H9 (cell line): ENCODE results near the gene CTIF. TPM values are rescaled to one million over a fixed set of nuclear protein-coding genes. Genes with fewer than 3 reads are reported as not detected.

Source experiments
- DNase-seq: peaks from one replicate; pipeline ENCODE4 v3.0.0-alpha.2; 2017
- H2AFZ ChIP-seq: one replicate; pipeline ENCODE4 v1.6.1; 2013; ENCODE audit warnings: mild to moderate bottlenecking, low read length, control low read depth, moderate library complexity
- H2AK5ac ChIP-seq: 2 replicates; pipeline ENCODE4 v1.6.1; 2013; ENCODE audit warnings: low read length, control low read depth, mixed read lengths; ENCODE audit not compliant: insufficient read length
- H2BK120ac ChIP-seq: one replicate; pipeline ENCODE4 v1.6.1; 2013; ENCODE audit warnings: low read depth, mild to moderate bottlenecking, low read length, control low read depth, inconsistent platforms; ENCODE audit not compliant: poor library complexity, severe bottlenecking
- H2BK12ac ChIP-seq: 2 replicates; pipeline ENCODE4 v1.6.1; 2013; ENCODE audit warnings: low read length, control low read depth, mixed read lengths, low read depth; ENCODE audit not compliant: insufficient read length
- H2BK15ac ChIP-seq: 2 replicates; pipeline ENCODE4 v1.6.1; 2013; ENCODE audit warnings: low read depth, low read length, control low read depth
- H2BK20ac ChIP-seq: one replicate; pipeline ENCODE4 v1.6.1; 2013; ENCODE audit warnings: low read depth, mild to moderate bottlenecking, low read length, control low read depth, inconsistent platforms; ENCODE audit not compliant: poor library complexity, severe bottlenecking
- H2BK5ac ChIP-seq: 2 replicates; pipeline ENCODE4 v1.6.1; 2013; ENCODE audit warnings: low read length, control low read depth, mixed read lengths; ENCODE audit not compliant: insufficient read length
- H3K14ac ChIP-seq: 2 replicates; pipeline ENCODE4 v1.6.1; 2013; ENCODE audit warnings: low read length, control low read depth; ENCODE audit not compliant: insufficient read depth
- H3K18ac ChIP-seq: 2 replicates; pipeline ENCODE4 v1.6.1; 2013; ENCODE audit warnings: low read depth, mild to moderate bottlenecking, mixed read lengths, low read length, control low read depth; ENCODE audit not compliant: insufficient read length
- H3K23ac ChIP-seq: 2 replicates; pipeline ENCODE4 v1.6.1; 2013; ENCODE audit warnings: low read length, control low read depth, mixed read lengths, low read depth; ENCODE audit not compliant: insufficient read length
- H3K23me2 ChIP-seq: 2 replicates; pipeline ENCODE4 v1.6.1; 2013; ENCODE audit warnings: low read depth, mild to moderate bottlenecking, mixed read lengths, low read length, control low read depth; ENCODE audit not compliant: insufficient read length, poor library complexity, severe bottlenecking
- H3K27ac ChIP-seq: 2 replicates; pipeline ENCODE4 v1.5.1; 2013; ENCODE audit warnings: low read length, control low read depth, mixed read lengths, low read depth; ENCODE audit not compliant: insufficient read length
- H3K27me3 ChIP-seq: 2 replicates; pipeline ENCODE4 v1.6.1; 2013; ENCODE audit warnings: low read length, control low read depth, inconsistent platforms; ENCODE audit not compliant: insufficient read depth
- H3K4ac ChIP-seq: 2 replicates; pipeline ENCODE4 v1.6.1; 2013; ENCODE audit warnings: low read depth, mild to moderate bottlenecking, control low read depth, inconsistent platforms, low read length, moderate library complexity
- H3K4me1 ChIP-seq: 2 replicates; pipeline ENCODE4 v1.6.1; 2013; ENCODE audit warnings: low read length, control low read depth, inconsistent platforms; ENCODE audit not compliant: insufficient read depth
- H3K4me2 ChIP-seq: 2 replicates; pipeline ENCODE4 v1.6.1; 2013; ENCODE audit warnings: low read length, control low read depth, mixed read lengths; ENCODE audit not compliant: insufficient read length, insufficient read depth
- H3K56ac ChIP-seq: 2 replicates; pipeline ENCODE4 v1.6.1; 2013; ENCODE audit warnings: low read depth, mild to moderate bottlenecking, mixed read lengths, low read length, control low read depth; ENCODE audit not compliant: insufficient read length
- H3K79me1 ChIP-seq: 2 replicates; pipeline ENCODE4 v1.6.1; 2013; ENCODE audit warnings: low read depth, mild to moderate bottlenecking, moderate library complexity, low read length, control low read depth, inconsistent platforms; ENCODE audit not compliant: insufficient read depth, poor library complexity, severe bottlenecking
- H3K79me2 ChIP-seq: 2 replicates; pipeline ENCODE4 v1.6.1; 2013; ENCODE audit warnings: low read length, control low read depth, inconsistent platforms; ENCODE audit not compliant: insufficient read depth
- H3K9ac ChIP-seq: 2 replicates; pipeline ENCODE4 v1.6.1; 2013; ENCODE audit warnings: low read length, control low read depth, mixed read lengths; ENCODE audit not compliant: insufficient read length; ENCODE audit errors: extremely low read depth
- H3K9me3 ChIP-seq: one replicate; pipeline ENCODE4 v1.6.1; 2013; ENCODE audit warnings: low read depth, low read length, inconsistent platforms; ENCODE audit not compliant: control insufficient read depth
- H3T11ph ChIP-seq: one replicate; pipeline ENCODE4 v1.6.1; 2013; ENCODE audit warnings: mild to moderate bottlenecking, low read length, control low read depth, inconsistent platforms
- H4K20me1 ChIP-seq: one replicate; pipeline ENCODE4 v1.6.1; 2013; ENCODE audit not compliant: control insufficient read depth, insufficient read length, insufficient read depth
- H4K5ac ChIP-seq: 2 replicates; pipeline ENCODE4 v1.6.1; 2013; ENCODE audit warnings: low read depth, mild to moderate bottlenecking, mixed read lengths, low read length, control low read depth; ENCODE audit not compliant: insufficient read length
- H4K8ac ChIP-seq: replicated peaks from 2 replicates; pipeline ENCODE4 v1.6.1; 2013; ENCODE audit warnings: low read length, control low read depth, mixed read lengths, low read depth; ENCODE audit not compliant: insufficient read length
- H4K91ac ChIP-seq: 2 replicates; pipeline ENCODE4 v1.6.1; 2013; ENCODE audit warnings: low read depth, mild to moderate bottlenecking, moderate library complexity, mixed read lengths, low read length, control low read depth; ENCODE audit not compliant: insufficient read length
- H3K27ac Mint-ChIP-seq, 3 experiments: 2 replicates in 2 of 3; 3 replicates in 1 of 3; pipeline ENCODE4 v1.8.0; 2020 to 2021; ENCODE audit warnings: mixed read lengths in 3 of 3, mild to moderate bottlenecking in 1 of 3, moderate library complexity in 1 of 3
- H3K27me3 Mint-ChIP-seq: 2 replicates; pipeline ENCODE4 v1.8.0; 2021; ENCODE audit warnings: low read depth, mild to moderate bottlenecking, moderate library complexity, mixed read lengths
- H3K36me3 Mint-ChIP-seq, 3 experiments: 2 replicates in 2 of 3; 3 replicates in 1 of 3; pipeline ENCODE4 v1.8.0; 2020 to 2021; ENCODE audit warnings: low read depth in 3 of 3, mixed read lengths in 3 of 3; ENCODE audit not compliant: insufficient read depth in 1 of 3
- H3K4me1 Mint-ChIP-seq, 2 experiments: 2 replicates each; pipeline ENCODE4 v1.8.0; 2020; ENCODE audit warnings: mixed read lengths in 2 of 2
- H3K4me3 Mint-ChIP-seq, 2 experiments: 2 replicates in 1 of 2; 3 replicates in 1 of 2; pipeline ENCODE4 v1.8.0; 2020 to 2021; ENCODE audit warnings: mild to moderate bottlenecking in 2 of 2, mixed read lengths in 2 of 2, moderate library complexity in 1 of 2
- H3K9me3 Mint-ChIP-seq, 2 experiments: 2 replicates in 1 of 2; 3 replicates in 1 of 2; pipeline ENCODE4 v1.8.0; 2020; ENCODE audit warnings: mild to moderate bottlenecking in 2 of 2, mixed read lengths in 2 of 2, moderate library complexity in 1 of 2
- WGBS: extraction: QIAGEN DNeasy Blood & Tissue Kit; methylation state at CpG from one replicate; pipeline ENCODE4 v1.1.7; 2013; ENCODE audit warnings: missing lambda C conversion rate, low lambda C conversion rate, mixed read lengths; ENCODE audit not compliant: insufficient read length; ENCODE audit errors: extremely low coverage; 5-methylcytosine and 5-hydroxymethylcytosine counted together
- total RNA-seq: library from RNA; stranded (reverse); gene quantifications from 2 replicates; pipeline ENCODE4 v1.2.1, GENCODE V29; 2021
- TF ChIP-seq, protein P1 (sequence below): fragments of 200-600 bp; sonication (generic); conservative IDR thresholded peaks from 3 replicates; pipeline ENCODE4 v1.8.0; 2021; ENCODE audit warnings: antibody characterized with exemption, mild to moderate bottlenecking

CTIF gene
- total RNA-seq, 1 experiment from 2014 or later = 15.8 TPM

DNA sequence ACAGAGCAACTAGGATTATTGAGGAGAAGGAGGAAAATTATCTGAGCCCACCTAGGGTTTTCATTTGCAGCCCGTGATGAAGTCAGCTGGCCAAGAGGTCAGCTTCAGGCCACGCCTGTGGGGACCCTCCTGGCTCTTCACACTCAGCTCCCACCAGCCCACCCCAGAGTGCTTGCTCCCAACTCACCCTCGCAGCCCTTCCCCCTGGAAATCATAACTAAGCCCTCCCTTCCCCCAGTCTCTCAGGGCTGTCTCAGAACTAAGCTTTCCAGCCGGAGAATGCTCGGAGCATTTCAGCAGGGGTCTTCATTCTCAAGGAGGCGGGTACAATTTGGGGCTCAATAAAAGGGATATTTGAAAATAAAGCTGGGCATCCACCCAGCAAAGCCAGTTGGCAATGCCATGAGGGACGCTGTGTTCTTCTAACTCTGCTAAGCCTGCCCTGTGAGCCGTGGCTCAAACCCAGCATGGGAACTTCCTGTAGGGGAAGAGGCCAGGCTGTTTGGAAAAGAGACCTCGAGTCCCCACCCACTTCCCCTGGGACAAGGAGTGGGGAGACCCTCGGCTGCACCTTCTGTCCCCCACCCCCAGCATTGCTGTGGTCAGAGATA, 194.9 kb downstream of the CTIF start:
- Histone ChIP-seq H4K5ac (no peak overlapping the region), H4K20me1 (no peaks in the 10 kb centered on the region), H2AFZ (no peak overlapping the region), H2BK5ac (no peak overlapping the region), H3K4me1 (peaks cover 5% of the 10 kb centered on the region; the same call in 1 of the 2 replicates), H2BK12ac (no peak overlapping the region), H4K8ac (no peak overlapping the region), H3K79me2 (no peaks in the 10 kb centered on the region), H3K56ac (no peak overlapping the region), H3K23me2 (no peaks in the 10 kb centered on the region), H3K9ac (no peak overlapping the region), H2AK5ac (no peak overlapping the region), H2BK15ac (no peak overlapping the region), H3T11ph (no peak overlapping the region), H3K4me2 (no peak overlapping the region), H3K9me3 (no peaks in the 10 kb centered on the region), H4K91ac (no peak overlapping the region), H3K23ac (no peak overlapping the region), H3K4ac (no peak overlapping the region), H3K27ac (no peak overlapping the region), H3K27me3 (no peaks in the 10 kb centered on the region), H3K14ac (no peak overlapping the region), H3K18ac (no peak overlapping the region), H3K79me1 (no peaks in the 10 kb centered on the region), H2BK20ac (no peak overlapping the region), H2BK120ac (no peak overlapping the region)
- Mint-ChIP-seq H3K27ac (peak overlapping the region in 2 of 3 experiments; percentile 26 to 38; a peak in 3 of 7 replicates), H3K27me3 (no peaks in the 10 kb centered on the region; the same call in 1 of the 2 replicates), H3K9me3 (no peaks in the 10 kb centered on the region), H3K36me3 (no peaks in the 10 kb centered on the region), H3K4me3 (peak overlapping the region in 1 of 2 experiments; percentile 8; a peak in 1 of 5 replicates), H3K4me1 (peaks cover 14 to 17% of the 10 kb centered on the region in 2 experiments)
- no CpG with 5 or more reads among the region's 10 CpGs for WGBS
- DNase-seq = no peak
- TF ChIP-seq, protein P1, sequence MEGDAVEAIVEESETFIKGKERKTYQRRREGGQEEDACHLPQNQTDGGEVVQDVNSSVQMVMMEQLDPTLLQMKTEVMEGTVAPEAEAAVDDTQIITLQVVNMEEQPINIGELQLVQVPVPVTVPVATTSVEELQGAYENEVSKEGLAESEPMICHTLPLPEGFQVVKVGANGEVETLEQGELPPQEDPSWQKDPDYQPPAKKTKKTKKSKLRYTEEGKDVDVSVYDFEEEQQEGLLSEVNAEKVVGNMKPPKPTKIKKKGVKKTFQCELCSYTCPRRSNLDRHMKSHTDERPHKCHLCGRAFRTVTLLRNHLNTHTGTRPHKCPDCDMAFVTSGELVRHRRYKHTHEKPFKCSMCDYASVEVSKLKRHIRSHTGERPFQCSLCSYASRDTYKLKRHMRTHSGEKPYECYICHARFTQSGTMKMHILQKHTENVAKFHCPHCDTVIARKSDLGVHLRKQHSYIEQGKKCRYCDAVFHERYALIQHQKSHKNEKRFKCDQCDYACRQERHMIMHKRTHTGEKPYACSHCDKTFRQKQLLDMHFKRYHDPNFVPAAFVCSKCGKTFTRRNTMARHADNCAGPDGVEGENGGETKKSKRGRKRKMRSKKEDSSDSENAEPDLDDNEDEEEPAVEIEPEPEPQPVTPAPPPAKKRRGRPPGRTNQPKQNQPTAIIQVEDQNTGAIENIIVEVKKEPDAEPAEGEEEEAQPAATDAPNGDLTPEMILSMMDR = no peak
